ENCODE data around the gene NAT14.

NAT14 gene

DNA sequence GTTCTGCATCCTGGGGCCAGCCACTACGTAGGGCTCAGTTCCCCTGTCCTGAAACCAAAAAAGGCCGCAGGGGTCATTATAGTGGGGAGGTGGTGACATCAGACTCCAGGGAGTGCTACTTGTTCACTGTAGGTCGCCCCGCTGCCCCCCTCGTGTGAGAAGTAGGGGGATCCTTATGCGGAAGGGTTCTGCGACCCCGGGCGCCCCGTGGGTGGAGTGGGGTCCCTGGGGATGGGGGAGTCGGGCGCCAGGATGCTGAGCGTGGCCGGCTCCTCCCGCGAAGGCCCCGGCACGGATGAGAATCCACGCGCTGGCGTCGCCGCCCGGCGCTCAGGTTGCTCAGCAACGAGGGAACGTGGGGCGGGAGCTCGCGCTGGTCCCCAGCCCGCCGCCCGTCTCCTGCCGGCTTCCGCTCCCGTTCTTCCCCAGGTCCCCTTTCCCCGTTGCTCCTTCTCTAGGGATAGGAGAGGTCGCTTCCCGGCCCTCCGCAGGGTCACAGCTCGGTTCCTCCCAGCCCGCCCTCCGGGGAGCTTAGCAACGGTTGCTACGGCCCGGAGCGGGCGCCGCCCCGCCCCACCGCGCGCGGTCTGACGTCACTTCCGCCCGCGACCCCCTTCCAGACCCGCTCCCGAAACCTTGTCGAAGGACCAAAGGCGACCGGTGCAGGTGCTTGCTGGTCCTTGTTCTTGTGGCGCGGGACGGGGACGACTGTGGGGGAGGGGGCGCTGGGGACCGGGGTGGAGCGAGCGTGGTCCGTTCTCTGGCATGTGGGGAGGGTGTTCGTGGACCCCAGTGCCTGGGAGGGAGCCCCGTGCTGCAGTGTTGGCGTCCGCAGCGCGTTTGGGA lies at the start of gene NAT14:
Gene NAT14 (plus strand): TSS at position 596 of the 846 bp plus-strand sequence. CDS start 521 bp downstream, outside the sequence.
- no peak for DNase-seq (ENCODE audit: extremely low read depth, low read depth)
- no peak for TF ChIP-seq CTCF (IDR thresholded peaks at IDR 0.05; ENCODE audit: low read depth, low read length)

GRCh38 chr19:55436847-55437246 lies 48.1 kb upstream of the NAT14 start:
- DNase-seq (ENCODE audit: extremely low read depth, low read depth): no peak
- no peak for TF ChIP-seq CTCF (IDR thresholded peaks at IDR 0.05; ENCODE audit: low read depth, low read length)

GRCh38 chr19:55437410-55437809 lies 47.6 kb upstream of the NAT14 start:
- no peak for TF ChIP-seq CTCF (IDR thresholded peaks at IDR 0.05; ENCODE audit: low read depth, low read length)
- DNase-seq (ENCODE audit: extremely low read depth, low read depth): no peak

DNA sequence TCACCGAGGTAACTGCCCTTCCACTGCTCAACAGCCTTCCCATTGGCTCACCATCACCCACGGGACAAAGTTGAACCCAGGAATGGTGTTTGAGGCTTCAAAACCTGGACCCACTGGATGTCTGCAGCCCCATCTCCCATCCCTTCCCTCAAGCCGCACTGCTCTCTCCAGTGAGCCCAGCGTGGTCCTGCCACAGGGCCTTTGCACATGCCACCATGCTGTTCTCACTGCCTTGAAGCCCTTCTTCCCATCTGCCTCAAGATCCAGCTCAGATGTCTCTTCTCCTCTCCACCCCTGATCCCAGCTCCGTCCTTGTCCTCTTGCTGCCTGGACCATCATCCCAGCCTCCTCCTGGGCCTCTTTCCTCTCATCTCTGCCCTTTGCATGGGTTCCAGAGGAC lies 45.9 kb upstream of the NAT14 start:
- no peak for DNase-seq (ENCODE audit: extremely low read depth, low read depth)
- TF ChIP-seq CTCF (IDR thresholded peaks at IDR 0.05; ENCODE audit: low read depth, low read length): no peak

DNA sequence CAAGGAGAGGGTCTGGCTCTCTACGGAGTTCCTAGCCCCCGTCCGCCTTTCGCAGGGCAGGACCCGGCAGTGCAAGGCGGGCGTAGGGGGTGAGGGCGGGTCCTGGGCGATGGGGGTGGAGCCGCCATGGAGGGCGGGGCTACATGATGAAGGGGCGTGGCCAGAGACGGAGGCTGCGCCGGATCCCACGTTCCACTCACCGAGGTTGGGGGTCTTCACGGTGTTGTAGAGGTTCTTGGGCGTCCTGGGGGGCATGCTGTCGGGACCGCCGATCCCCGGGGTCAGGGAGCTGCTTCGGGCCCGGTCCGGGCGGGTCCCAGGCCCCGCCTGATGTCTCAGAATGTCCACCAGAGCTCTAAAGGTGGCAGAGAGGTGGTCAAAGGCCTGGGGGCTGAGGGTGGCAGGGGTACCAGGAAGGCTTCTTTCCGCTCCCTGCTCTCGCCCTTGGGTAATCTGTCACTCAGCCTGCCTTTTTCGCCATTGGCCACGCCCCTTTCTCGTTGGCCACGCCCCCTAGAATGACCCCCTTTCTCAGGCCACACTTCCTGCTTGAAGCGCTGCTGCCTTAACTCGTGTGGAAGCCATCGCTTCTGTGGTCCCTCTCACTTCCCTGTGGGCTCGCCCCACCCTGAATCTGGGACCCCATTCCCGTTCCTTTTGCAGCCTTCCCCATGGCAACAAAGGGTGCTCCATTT lies 44.4 kb upstream of the NAT14 start:
- TF ChIP-seq CTCF (IDR thresholded peaks at IDR 0.05; ENCODE audit: low read depth, low read length): no peak
- no peak for DNase-seq (ENCODE audit: extremely low read depth, low read depth)

- TF ChIP-seq CTCF (IDR thresholded peaks at IDR 0.05; ENCODE audit: low read depth, low read length): no peak
- no peak for DNase-seq (ENCODE audit: extremely low read depth, low read depth)
Observed at GRCh38 chr19:55441319-55441691, 43.7 kb upstream of the NAT14 start.

GRCh38 chr19:55441692-55442321 lies 43.2 kb upstream of the NAT14 start:
- no peak for DNase-seq (ENCODE audit: extremely low read depth, low read depth)

More at GRCh38 chr19:55441692-55442321, 43.2 kb upstream of the NAT14 start:
- no peak for TF ChIP-seq CTCF (IDR thresholded peaks at IDR 0.05; ENCODE audit: low read depth, low read length)

All from AG09319 (cell line).